Erythroblast (primary cell): Measurements from ENCODE around the gene STAT3.
"Not testable (repeated sequence)": the region's sequence is repeated elsewhere in the genome, so short reads cannot be mapped to it uniquely, and the experiment has no call there.

Source experiments
- DNase-seq, 2 experiments: peaks; one replicate each; lab custom pipeline; 2025; lab: John Stamatoyannopoulos, UW
- GATA1 ChIP-seq: IDR thresholded peaks from 2 replicates; pipeline ENCODE4 v1.6.1; 2011; ENCODE audit warnings: low read depth, mild to moderate bottlenecking, control low read depth, low read length, moderate library complexity
- POLR2A ChIP-seq: IDR thresholded peaks from 2 replicates; pipeline ENCODE4 v1.6.1; 2011; ENCODE audit warnings: mild to moderate bottlenecking, low read length

The STAT3 gene

DNA sequence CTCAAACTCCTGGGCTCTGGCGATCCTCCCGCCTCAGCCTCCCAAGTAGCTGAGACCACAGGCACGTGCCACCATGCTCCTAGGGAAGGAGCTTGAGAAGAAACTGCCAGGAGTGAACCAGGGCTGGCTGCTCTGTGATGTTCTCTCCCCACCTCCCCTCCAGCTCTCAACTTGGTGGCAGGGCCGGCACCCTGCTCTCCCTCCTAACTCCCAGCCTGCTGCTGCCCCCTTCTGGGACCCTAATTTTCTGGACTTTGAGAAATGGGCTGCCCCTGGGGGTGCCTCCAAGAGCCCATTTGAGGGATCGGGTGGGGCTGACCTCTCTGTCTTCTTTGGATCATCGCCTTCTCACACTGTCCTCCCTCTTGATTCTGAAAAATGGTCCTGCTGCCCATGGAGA is 14.9 kb upstream of the STAT3 start:
- TF ChIP-seq GATA1 (no peak), POLR2A (no peak)
- peak; percentile 57 to 62 for DNase-seq

- TF ChIP-seq GATA1 = no peak
- no peak for TF ChIP-seq POLR2A
- no peak for DNase-seq
Measured at GRCh38 chr17:42402117-42402516, 13.9 kb upstream of the STAT3 start.

DNA sequence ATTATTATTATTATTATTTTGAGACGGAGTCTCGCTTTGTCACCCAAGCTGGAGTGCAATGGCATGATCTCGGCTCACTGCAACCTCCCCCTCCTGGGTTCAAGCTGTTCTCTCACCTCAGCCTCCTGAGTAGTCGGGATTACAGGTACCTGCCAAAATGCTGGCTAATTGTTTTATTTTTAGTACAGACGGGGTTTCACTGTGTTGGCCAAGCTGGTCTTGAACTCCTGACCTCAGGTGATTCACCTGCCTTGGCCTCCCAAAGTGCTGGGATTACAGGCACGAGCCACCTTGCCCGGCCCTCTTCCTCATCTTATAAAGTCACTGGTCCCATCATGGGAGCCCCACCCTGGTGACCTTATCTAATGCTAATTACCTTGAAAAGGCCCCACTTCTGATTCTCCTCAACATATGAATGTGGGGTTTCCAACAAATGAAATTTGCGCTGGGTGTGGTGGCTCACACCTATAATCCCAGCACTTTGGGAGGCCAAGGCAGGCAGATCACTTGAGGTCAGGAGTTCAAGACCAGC is 12.7 kb upstream of the STAT3 start:
- not testable (repeated sequence) for DNase-seq

DNA sequence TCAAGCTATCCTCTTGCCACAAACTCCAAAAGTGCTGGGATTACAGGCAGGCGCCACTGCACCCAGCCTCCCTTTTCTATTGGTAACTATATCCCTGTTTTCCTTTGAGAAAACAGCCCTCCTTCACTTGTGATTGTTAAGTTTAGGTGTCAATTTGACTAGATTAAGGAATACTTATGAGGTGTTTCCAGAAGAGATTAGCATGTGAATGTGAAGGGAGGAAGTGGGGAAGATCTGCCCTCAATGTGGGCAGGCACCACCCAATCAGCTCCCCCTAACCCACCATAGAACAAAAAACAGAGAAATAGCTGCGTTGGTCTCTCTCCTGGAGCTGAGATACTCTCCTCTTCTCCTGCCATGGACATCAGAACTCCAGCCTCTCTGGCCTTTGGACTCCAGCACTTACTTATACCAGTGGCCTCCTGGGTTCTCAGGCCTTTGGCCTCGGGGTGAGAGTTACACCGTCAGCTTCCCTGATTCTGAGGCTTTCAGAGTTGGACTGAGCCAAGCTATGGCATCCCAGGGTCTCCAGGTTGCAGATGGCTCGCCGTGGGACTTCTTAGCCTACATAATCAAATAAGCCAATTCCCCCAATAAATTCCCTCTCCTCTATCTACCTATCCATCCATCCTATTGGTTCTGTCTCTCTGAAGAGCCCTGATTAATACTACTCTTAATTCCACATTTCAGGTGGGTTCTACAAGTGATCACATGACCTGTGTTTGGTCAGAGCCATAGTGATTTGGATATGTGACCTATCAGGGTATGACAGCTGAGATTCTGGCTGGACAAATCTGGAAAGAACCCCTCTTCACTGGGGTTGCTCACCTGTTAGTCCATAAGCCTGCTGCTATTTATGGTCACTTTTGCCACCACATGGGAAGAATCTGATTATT is 12.0 kb upstream of the STAT3 start:
- DNase-seq = no peak
- no peak for TF ChIP-seq POLR2A
- TF ChIP-seq GATA1 = no peak

GRCh38 chr17:42399121-42399520 is 10.9 kb upstream of the STAT3 start:
- DNase-seq = no peak
- no peak for TF ChIP-seq GATA1
- no peak for TF ChIP-seq POLR2A

- DNase-seq = not testable (repeated sequence)
Measured at GRCh38 chr17:42395601-42396000, 7.4 kb upstream of the STAT3 start.

- TF ChIP-seq GATA1 (no peak), POLR2A (no peak)
- no peak for DNase-seq
Measured at GRCh38 chr17:42394838-42395237, 6.6 kb upstream of the STAT3 start.

DNA sequence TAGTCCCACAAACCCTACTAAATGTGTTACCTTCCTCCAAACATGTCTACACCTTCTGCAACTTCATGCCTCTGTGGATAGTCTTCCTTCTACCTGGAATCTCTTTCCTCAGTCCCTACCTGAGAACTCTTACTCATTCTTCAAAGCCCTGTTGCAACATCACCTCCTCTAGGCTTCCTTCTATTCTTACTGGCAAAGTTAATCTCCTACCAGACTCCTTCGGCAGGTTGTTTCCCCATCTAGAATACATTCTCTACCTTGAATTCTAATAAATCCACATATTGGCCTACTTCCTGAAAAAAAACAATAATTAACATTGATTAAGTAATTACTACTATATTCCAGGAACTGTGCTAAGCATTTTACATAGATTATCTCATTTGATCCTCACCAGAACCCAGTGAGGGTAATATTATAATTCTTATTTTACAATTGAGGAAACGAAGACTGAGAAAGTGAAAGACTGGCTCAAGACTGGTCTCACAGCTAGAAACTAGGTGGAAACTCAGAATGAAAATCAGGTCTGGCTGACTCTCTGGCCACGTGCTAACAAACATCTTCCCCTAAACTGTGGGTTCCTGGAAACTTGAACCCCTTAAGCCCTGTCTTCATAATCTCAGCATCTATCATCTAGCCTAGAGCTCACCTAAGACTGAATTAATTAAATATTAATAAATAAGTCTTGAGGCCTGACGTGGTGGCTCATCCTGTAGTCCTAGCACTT is 4.6 kb upstream of the STAT3 start:
- no peak for DNase-seq
- TF ChIP-seq GATA1 = no peak
- TF ChIP-seq POLR2A = no peak

- not testable (repeated sequence) for DNase-seq
Measured at GRCh38 chr17:42391439-42391838, 3.2 kb upstream of the STAT3 start.

- no peak for DNase-seq
- TF ChIP-seq GATA1 (no peak), POLR2A (no peak)
Measured at GRCh38 chr17:42389899-42390298, 1.7 kb upstream of the STAT3 start.

DNA sequence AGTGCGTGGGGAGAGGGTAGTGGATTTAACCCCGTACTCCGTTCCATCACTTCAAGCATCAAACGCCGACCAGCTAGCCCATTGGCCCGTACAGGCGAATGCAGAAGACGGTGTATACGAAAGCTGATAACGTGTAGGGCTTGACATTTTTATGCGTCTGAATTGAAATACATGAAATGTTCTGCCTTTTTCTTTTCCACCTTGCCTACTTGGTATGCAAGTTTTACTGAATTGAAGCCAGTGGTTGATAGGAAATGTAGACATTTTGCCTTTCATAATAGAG is 834 bp upstream of the STAT3 start:
- no peak for DNase-seq

DNA sequence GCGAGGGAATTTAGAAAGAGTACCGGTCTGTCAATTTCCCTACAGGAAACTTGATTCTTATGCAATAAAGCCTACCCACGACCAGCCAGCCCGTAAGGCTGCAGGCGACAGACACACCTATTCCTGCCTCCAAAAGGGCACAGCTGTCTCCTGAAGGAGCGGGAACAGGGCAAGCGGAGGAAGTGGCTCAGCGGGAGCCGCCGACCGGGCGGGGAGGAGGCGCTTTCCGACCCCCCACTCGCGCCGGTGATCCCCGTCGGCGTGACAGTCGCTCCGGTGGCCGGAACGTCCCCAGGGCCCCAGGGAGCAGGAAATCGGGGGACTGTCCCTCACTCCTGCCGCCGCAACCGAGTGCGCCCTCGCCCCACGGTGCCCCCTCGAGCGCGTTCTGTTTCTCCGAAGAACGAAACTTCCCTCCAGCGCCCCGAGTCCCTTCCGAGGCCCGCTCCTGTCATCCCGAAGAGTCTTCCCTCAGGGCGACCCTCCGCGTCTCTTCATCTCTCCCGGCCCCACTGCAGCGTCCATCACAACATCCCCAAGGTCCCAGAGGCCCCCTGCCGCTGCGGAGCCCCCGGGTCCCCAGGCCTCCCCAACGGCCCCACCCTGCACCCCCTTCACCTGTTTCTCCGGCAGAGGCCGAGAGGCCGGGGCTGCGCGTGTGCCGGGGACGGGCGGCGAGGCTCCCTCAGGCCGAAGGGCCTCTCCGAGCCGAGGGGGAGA is 421 bp downstream of the STAT3 start:
- TF ChIP-seq GATA1 (no peak), POLR2A (no peak)
- DNase-seq = peak; percentile 53 to 75

More for the DNA sequence above, 834 bp upstream of the STAT3 start:
- no peak for TF ChIP-seq GATA1
- TF ChIP-seq POLR2A = no peak

DNA sequence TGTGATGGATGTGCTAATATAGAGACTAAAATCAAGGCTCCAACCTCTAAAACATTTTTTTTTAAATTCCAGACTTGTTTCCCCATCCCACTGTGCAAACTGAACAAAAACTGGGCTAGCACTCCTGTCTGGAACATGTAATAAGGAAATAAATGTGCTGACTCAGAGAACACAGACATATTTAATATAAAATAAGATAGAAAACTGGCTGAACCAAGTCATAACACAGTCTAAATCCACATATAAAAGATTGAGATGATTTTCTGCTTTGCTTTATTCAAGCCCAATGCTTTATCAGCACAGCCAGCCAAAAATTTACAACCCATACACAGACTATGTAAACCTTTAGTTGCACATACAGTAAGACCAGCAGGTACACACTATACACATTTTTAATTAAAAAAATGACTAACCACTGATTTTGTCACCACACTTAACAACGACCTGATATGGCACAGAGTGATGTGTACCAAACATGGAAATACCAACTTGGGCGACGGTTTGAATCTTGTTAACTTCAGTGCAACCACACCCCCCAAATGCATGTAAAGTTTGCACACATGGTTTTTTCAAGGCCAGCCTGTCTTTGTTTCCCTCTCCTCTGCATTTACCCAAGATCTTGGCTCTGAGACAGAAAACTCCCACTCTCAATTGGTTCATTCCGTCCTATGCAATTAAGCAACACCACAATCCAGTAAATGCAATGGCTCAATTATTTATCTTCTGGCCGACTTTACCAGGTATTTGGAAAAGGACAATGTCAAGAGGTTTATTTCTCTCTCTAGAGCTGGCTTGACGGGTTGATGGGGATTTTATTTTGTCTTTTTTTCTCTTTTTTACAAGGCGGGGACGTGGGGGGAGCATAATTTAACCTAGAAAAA is 1.2 kb downstream of the STAT3 start:
- TF ChIP-seq POLR2A (no peak), GATA1 (no peak)
- DNase-seq = peak; percentile 43 to 49
